ENCODE results near the gene NUDT8.

Gene NUDT8

DNA sequence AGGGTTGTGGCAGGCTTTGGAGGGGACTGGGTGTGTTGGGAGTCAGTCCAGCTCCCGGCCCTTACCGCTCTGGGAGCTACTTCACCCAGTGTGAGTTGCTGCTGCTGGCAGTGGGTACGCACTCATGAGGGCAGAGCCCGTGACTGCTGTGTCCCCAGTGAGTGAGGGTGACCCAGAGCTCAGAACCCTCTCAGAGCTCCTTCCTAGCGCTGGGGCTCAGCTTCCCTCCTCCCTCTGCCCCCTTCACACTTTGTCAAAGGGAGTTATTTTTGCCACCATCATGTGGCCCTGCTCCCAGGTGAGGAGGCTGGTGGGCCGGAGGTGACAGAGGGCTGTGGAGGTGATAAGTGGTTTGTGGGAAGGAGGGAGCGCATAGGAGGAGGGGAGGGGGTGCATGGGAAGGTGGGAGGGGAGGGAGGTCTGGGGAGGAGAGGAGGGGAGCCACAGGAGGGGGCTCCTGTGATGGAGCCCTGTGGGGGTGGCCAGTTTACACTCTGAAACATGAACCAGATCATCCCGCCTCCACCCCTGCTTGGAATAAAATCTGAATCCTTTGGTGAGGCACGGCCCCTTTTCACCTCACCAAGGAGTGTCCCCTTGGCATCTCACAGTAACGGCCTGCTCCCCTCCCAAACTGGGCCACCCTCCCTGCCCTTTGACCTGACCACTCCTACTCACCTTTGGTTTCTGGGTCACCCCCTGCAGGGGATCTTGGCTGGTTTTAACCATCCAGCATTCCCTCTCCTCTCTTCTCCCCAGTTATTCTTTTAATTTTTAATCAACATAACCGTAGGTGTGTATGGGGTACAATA is 13.1 kb downstream of the NUDT8 start:
- Histone ChIP-seq H3K27me3 (no peaks in the 10 kb centered on the region), H3K36me3 (peaks cover 4% of the 10 kb centered on the region), H3K4me3 (ENCODE audit: low read depth, low read length) (no peak overlapping the region), H3K4me1 (peaks cover 3% of the 10 kb centered on the region; the same call in 1 of the 2 replicates), H3K9me3 (no peaks in the 10 kb centered on the region)
- DNase-seq: no peak
- TF ChIP-seq, protein P1, sequence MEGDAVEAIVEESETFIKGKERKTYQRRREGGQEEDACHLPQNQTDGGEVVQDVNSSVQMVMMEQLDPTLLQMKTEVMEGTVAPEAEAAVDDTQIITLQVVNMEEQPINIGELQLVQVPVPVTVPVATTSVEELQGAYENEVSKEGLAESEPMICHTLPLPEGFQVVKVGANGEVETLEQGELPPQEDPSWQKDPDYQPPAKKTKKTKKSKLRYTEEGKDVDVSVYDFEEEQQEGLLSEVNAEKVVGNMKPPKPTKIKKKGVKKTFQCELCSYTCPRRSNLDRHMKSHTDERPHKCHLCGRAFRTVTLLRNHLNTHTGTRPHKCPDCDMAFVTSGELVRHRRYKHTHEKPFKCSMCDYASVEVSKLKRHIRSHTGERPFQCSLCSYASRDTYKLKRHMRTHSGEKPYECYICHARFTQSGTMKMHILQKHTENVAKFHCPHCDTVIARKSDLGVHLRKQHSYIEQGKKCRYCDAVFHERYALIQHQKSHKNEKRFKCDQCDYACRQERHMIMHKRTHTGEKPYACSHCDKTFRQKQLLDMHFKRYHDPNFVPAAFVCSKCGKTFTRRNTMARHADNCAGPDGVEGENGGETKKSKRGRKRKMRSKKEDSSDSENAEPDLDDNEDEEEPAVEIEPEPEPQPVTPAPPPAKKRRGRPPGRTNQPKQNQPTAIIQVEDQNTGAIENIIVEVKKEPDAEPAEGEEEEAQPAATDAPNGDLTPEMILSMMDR (IDR thresholded peaks at IDR 0.05; ENCODE audit: low read depth, low read length): no peak

DNA sequence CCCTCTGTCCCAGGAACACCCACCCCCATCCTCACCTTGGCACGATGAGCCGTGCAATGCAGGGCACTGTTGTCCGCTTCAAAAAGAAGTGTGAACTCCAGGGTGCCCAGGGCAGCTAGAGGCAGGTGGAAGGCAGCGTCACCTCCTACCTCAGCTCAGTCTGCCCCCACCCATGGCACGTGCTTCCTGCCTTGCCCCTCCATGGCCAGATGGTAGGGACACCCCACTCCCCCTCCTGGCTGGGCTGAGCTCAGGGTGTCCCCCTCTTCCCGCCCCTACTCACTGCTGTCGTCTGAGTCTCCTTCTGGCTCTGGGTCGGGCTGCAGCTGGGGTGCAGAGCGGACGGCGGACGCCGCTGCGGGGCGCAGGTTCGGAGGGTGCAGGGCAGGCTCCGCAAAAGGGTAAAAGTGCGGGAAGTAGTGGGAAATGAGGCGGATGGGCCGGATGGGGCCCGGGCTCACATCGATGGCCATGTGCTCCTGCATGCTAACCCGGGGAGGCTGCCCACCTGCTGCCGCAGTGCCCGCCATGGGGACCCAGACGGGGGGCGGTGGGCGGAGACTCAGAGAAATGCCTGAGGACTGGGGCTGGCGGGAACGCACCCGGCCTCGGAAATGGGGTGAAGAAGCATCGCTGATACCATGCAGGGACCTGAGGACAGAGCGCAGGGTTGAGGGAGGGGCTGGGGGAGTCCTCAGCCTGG is 13.9 kb downstream of the NUDT8 start:
- TF ChIP-seq, protein P1 (IDR thresholded peaks at IDR 0.05; ENCODE audit: low read depth, low read length): no peak

DNA sequence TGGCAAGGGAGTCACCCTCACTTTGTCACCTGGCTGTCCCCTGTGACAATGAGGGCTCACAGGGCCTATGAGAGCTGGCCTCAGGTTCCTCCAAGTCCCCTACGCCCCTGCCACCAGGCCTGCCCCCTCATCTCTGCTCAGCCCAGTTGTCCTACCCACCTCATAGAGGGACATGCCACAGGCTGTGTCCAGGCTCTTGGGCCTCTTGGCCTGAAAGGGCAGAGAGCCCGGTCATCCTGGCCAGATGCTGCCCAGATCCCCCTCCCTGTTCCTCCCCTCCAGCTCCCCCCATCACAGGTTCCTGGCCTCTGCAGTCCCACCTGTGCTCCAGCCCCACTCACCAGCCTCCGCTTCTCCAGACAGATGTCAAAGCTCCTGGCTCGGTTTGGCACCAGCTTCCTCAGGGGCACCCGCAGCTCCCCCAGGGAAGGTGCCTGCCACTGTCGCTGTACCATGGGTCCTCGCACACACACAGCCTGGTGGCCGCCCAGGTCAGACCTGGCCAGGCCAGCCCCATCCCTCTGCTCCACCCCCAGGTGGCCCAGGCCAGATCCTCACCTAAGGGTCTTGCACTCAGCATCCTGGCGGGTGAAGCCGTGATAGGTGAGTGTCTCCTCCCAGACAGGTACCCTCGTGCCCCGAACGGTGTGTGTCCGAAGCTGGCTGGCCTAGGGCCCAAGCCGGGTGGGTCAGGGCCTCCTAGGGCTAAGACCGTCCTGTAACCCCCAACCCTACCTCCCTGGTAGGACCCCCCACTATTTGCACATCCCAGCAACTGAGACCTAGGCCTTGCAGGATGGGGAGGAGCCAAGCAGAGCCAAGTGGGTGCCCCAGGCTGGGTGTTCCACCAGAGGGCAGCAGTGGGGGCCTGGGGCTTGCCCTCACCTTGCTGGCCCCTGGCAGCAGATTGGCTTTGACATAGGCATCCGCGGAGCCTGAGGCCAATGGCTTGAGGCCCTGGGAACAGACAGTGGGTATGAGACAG is 14.7 kb downstream of the NUDT8 start:
- DNase-seq: peak; percentile 73
- H3K27me3 ChIP-seq: no peaks in the 10 kb centered on the region
- no peaks in the 10 kb centered on the region for H3K9me3 ChIP-seq
- peaks cover 1% of the 10 kb centered on the region; the same call in 1 of the 2 replicates for H3K4me1 ChIP-seq
- no peak overlapping the region for H3K4me3 ChIP-seq (ENCODE audit: low read depth, low read length)
- H3K36me3 ChIP-seq: peaks cover 19% of the 10 kb centered on the region
- TF ChIP-seq, protein P1 (IDR thresholded peaks at IDR 0.05; ENCODE audit: low read depth, low read length): peak; percentile 71

More for the DNA sequence above, 13.9 kb downstream of the NUDT8 start:
- no peak for DNase-seq
- H3K4me1 ChIP-seq: peaks cover 3% of the 10 kb centered on the region; the same call in 1 of the 2 replicates
- H3K9me3 ChIP-seq: no peaks in the 10 kb centered on the region
- no peak overlapping the region for H3K4me3 ChIP-seq (ENCODE audit: low read depth, low read length)
- no peaks in the 10 kb centered on the region for H3K27me3 ChIP-seq
- H3K36me3 ChIP-seq: peaks cover 12% of the 10 kb centered on the region

DNA sequence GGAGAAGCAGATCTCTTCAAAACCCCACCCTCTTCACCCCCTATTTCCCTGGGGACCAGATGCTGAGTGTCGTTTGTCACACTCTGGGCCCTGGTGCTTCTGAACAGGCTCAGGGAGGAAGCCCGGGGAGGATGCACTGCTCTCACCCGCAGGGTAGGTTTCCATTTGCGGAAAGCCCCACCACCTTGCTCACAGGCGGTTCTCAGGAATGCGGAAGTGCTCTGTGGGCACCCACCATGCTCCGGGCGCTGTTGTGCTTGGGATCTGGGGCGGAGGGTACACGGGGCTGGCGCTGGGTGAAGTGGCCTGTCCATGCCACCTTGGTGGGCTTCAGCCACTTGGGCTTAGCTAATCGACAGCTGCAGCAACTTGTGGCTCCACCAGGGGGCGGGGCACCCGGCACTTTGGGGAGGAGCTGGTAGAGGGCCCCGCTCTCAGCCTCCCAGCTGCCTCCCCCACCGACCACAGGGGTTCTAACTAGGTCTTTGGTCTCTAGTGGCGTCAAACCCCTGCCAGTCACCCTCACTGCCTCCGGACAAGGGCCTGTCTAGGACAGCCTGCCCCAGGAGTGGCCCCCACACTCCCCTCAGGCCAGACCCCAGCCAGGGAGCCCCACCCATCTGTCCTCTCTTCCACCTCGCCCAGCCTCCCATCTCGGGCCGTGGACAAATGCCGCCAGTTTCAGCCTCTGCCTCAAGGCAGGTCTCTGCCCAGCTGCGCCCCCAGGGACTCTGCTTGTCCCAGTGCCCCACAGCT is 15.6 kb downstream of the NUDT8 start:
- TF ChIP-seq, protein P1 (IDR thresholded peaks at IDR 0.05; ENCODE audit: low read depth, low read length): peak; percentile 76
- peaks cover 25% of the 10 kb centered on the region for H3K36me3 ChIP-seq

DNA sequence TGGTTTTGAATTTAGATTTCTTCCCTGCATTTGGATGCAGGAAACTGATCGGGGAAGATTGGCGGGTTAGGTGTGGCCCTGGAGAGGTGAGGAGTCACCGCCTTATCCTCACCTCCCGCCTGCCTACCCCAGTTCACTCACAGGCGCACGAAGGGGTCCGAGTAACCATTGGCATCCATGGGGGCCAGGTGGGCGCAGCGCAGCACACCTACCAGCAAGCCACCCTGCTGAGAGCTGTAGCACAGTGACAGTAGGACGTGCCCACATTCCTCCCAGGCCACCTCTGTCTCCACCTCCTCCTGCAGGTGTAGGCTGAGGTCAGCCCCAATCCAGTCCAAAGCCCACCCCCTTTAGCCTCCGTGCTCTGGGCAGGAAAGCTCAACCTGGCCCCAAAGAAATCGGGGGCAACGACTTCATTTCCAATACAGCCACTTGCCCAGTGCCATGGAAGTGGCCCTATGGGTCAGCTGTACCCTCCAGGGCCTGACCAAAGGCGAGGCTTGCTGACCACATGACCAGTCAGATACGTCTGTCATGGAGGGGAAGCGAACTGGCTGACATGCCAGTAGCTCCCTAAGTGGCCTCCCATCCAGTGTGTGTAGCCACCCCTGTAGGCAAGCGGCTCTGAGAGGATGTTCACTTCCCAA is 16.3 kb downstream of the NUDT8 start:
- H3K4me3 ChIP-seq (ENCODE audit: low read depth, low read length): no peak overlapping the region
- H3K9me3 ChIP-seq: no peaks in the 10 kb centered on the region
- H3K4me1 ChIP-seq: no peaks in the 10 kb centered on the region
- H3K36me3 ChIP-seq: peaks cover 32% of the 10 kb centered on the region
- no peak for DNase-seq
- TF ChIP-seq, protein P1 (IDR thresholded peaks at IDR 0.05; ENCODE audit: low read depth, low read length): no peak
- no peaks in the 10 kb centered on the region for H3K27me3 ChIP-seq

More for the DNA sequence above, 15.6 kb downstream of the NUDT8 start:
- peak; percentile 82 for DNase-seq
- H3K9me3 ChIP-seq: no peaks in the 10 kb centered on the region
- no peaks in the 10 kb centered on the region for H3K27me3 ChIP-seq
- H3K4me1 ChIP-seq: no peaks in the 10 kb centered on the region
- H3K4me3 ChIP-seq (ENCODE audit: low read depth, low read length): no peak overlapping the region
